ENCODE measurements around the gene ST6GALNAC4.

- TF ChIP-seq, protein P1, sequence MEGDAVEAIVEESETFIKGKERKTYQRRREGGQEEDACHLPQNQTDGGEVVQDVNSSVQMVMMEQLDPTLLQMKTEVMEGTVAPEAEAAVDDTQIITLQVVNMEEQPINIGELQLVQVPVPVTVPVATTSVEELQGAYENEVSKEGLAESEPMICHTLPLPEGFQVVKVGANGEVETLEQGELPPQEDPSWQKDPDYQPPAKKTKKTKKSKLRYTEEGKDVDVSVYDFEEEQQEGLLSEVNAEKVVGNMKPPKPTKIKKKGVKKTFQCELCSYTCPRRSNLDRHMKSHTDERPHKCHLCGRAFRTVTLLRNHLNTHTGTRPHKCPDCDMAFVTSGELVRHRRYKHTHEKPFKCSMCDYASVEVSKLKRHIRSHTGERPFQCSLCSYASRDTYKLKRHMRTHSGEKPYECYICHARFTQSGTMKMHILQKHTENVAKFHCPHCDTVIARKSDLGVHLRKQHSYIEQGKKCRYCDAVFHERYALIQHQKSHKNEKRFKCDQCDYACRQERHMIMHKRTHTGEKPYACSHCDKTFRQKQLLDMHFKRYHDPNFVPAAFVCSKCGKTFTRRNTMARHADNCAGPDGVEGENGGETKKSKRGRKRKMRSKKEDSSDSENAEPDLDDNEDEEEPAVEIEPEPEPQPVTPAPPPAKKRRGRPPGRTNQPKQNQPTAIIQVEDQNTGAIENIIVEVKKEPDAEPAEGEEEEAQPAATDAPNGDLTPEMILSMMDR (IDR thresholded peaks at IDR 0.05; ENCODE audit: low read depth, low read length), result no peak
- no peak for TF ChIP-seq EZH2phosphoT487 (IDR thresholded peaks at IDR 0.05; ENCODE audit: low read depth)
These were observed 12.8 kb upstream of the ST6GALNAC4 start for GRCh38 chr9:127929625-127929979.
